NT2/D1 (cell line): ENCODE results near the gene KCNH2.

ENCODE experiments used
- YY1 ChIP-seq: IDR thresholded peaks from 2 replicates; pipeline ENCODE4 v1.6.1; 2011; ENCODE audit not compliant: insufficient read length, insufficient read depth
- ZNF274 ChIP-seq: IDR thresholded peaks from 2 replicates; pipeline ENCODE4 v1.6.1; 2011; ENCODE audit warnings: mild to moderate bottlenecking, low read depth, low read length

GRCh38 chr7:150972023-150972468 lies 6.1 kb downstream of the KCNH2 start:
- no peak for TF ChIP-seq YY1
- no peak for TF ChIP-seq ZNF274
